Posterior vena cava (tissue), 2 donors: ENCODE data around the gene MEI4. TPM values are rescaled to one million over a fixed set of nuclear protein-coding genes. Genes with fewer than 3 reads are reported as not detected.
"Not testable (repeated sequence)": the region's sequence is repeated elsewhere in the genome, so short reads cannot be mapped to it uniquely, and the experiment has no call there.

Experiments used
- DNase-seq: peaks from one replicate; pipeline ENCODE4 v3.0.0-alpha.2; 2020; ENCODE audit warnings: low spot score
- intact Hi-C, 2 donors: fragments of 100-400 bp; cut with DNase I; formaldehyde crosslinking; loops; one replicate each; pipeline versions ENCODE4 v1.14.1 to v1.14.2; 2022 to 2023
- long read RNA-seq, 2 donors: library from polyadenylated mRNA; unstranded; transcript quantifications; one replicate each; pipeline ENCODE4 v2.0.0, GENCODE V29; 2020 to 2021
- total RNA-seq, 2 donors: library from RNA; stranded (reverse); fragmentation: NEBNext Ultra II Directional; extraction: Animal tissue kit (Norgen Biotek cat#: 25700); gene quantifications; one replicate each; pipeline ENCODE4 v1.2.1, GENCODE V29; 2021
- donor health status: DM: yes; HTN: yes; CAD: no.
- donor health status: DM: yes; HTN: yes; CAD: no.

Gene MEI4
- total RNA-seq = under 1 TPM; 0.05 to 0.09 TPM
- long read RNA-seq, donor 1 = 0 reads
- long read RNA-seq, donor 2 = 0 reads

DNA sequence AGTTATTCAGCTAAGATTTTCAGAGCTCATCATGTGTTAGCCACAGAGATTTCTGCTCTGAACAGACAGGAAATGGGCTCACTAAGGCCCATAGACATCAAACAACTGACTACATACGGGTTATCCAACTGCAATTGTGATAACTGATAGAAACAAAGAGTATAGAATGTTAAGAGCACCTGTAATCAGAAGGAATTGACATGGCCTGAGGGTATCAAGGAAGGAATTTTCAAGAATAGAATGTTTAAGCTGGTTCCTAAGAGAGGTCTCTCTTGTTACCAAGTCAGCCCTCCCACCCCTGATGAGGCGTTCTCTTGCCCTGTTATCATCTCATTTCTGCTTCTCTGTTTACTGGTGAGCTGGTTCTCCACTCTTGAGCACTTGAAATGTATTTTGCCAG lies at the start of gene MEI4:
Gene MEI4, plus strand, starts transcription at position 301 of the 400 bp plus-strand sequence. CDS start 37,633 bp downstream, outside the sequence.
- intact Hi-C loops = no loop called here
- no peak for DNase-seq

DNA sequence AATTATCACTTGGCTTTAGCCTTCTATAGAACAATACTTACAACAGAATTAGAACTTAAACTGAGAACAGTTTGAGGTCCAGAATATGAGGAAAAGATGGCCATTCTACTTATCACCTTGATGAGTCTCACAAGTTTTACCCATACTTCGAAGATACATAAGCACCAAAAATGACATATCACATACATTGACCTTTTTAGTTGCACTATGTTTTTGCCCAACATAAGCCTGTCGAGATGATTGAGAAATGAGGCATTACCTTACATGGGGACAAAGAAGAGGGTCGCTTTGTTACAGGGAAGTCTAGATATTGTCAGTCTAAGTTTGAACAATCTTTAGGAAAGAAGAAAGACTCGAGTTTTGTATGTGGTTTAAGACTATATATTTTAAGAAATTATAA lies 48.4 kb upstream of the MEI4 start:
- intact Hi-C loops = no loop called here
- DNase-seq = no peak

DNA sequence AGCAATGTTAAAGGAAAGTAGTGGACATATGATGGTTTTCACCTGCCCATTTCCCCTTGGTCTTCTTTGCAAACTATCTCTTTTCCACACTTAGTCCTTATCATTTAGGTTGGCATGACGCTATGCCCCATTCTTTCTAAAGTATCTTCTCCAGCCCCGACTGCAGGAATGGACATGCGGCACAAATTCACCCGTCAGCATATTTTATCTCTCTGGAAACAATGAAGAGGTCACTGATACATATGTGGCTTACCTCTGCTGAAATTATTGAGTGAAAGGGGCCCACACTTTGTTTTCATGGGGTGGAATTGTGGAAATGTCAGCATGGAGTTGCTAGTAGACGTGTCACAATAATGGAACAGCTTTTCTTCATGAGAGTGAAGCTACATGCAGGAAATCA lies 45.8 kb upstream of the MEI4 start:
- intact Hi-C loops = no loop called here

GRCh38 chr6:77609106-77609505 lies 43.7 kb upstream of the MEI4 start:
- intact Hi-C loops = no loop called here
- no peak for DNase-seq

More for the DNA sequence above, 45.8 kb upstream of the MEI4 start:
- no peak for DNase-seq

DNA sequence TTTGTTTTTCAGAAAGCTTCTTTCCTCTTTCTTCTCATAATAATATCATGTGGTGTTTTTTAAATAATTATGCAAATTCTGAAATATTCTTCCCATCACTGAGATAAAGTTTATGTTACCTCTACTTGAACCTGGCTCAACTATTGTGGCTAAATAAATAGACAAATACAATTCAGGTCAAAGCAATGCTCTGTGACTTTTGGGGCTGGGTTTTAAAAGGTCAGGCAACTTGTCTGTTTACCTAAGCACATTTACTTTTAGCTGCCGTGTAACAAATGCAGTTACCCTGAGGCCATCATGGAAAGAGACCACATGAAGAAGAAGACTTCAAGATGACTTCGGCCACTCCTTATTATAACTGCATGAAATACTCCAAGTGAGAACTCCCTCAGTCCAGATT lies 33.7 kb upstream of the MEI4 start:
- DNase-seq = no peak
- intact Hi-C loops = no loop called here

GRCh38 chr6:77620278-77620882 lies 32.5 kb upstream of the MEI4 start:
- no peak for DNase-seq
- intact Hi-C loops = no loop called here

DNA sequence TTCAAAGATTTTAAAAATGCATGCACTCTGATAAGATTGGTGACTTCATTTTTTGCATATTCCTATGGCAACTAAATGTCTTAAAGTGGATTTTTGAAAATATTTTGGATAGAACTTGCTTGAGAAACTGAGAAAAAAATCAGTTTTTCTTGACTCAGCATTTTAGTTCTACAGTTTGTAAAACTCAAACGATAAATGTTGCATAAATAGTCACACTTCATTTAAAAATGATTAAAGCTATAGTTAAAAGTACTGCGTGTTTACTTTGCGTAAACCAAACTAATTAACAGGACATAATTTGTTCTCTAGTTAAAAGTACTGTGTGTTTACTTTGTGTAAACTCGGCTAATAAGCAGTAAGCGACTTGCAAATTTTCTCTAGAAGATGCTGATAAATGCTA lies 28.3 kb upstream of the MEI4 start:
- DNase-seq = no peak

GRCh38 chr6:77626426-77626825 lies 26.4 kb upstream of the MEI4 start:
- intact Hi-C loops = no loop called here
- DNase-seq = no peak

More for the DNA sequence above, 28.3 kb upstream of the MEI4 start:
- intact Hi-C loops = no loop called here

- intact Hi-C loops = no loop called here
- DNase-seq = no peak
These were observed 22.8 kb upstream of the MEI4 start for GRCh38 chr6:77630014-77630413.

DNA sequence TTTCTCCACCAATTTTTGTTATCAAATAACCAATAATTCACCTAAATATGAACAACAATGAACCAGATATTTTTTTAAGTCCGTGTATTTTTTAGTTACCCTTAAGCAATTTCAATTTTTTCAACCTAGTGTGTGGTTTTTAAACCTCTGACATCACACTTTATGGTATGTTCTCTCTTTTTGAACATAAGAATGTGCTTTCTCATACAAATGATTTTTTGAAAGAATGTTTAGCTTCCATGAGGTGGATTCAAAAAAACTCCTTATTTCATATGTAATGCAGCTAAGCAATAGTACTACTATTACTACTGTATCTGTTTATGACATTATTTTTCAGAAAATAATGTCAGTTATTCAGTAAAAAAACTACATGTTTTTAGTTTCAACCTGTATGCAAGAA lies 19.4 kb upstream of the MEI4 start:
- DNase-seq = no peak
- intact Hi-C loops = no loop called here

DNA sequence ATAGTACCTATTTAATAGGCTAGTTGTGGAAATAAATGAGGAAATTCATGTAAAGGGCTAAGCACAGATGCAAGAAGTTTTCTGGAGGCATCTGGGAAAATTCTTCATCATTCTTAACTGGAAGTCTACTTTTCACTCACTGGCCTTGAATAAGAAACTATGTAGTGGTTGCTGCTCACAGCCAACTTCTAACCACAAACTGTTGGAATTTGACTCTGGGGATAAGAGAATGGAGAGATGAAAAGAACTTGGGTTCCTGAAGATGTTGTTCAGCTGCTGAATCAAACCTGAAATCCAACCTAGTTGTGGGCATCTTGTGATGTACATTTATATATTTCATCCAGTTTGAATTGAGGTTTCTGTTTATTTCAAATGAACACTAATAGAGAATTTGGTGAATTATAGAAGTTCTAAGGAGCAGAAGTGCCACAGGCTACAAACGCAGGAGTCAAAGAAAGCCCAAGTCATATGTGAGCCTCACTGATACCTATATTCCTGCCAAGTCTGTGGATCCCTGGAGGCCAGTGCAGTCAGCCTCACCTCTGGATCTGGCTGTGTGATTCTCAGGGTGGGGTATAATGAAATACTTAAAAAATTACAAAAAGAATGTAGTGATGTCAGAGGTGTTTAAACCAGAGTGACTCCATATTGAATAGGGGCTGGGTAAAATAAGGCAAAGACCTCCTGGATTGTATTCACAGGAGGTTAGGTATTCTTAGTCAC lies 18.7 kb upstream of the MEI4 start:
- DNase-seq = no peak
- intact Hi-C loops = no loop called here

GRCh38 chr6:77638129-77638830 lies 14.6 kb upstream of the MEI4 start:
- intact Hi-C loops = no loop called here
- DNase-seq = no peak

DNA sequence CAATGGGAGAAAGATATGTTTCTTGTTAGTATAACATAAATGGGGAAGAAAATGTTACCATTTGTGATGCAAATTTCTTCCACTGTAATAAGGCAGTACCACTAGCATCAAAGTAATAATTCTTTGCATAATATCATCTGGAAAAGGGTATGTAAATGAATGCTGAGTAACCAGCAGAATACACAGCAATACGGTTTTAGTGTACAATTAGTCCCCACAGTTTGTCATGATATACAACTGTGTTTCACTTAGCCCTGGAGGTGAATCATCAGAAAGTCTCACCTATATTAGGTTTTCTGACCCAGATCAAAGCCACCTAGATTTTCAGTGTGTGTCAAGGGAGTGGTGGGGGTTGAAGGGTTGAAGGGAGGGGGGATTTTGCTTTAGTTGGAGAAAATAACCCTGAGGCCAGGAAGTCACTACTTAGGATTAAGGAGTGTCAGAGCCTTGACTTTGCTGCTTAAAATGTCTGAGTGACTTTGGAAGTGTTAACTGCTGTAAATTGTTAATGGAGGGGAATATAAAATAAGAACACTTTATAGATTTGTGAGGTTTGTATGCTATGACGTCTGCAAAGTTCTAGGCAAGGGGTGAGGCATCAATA lies 8.6 kb upstream of the MEI4 start:
- intact Hi-C loops = no loop called here

DNA sequence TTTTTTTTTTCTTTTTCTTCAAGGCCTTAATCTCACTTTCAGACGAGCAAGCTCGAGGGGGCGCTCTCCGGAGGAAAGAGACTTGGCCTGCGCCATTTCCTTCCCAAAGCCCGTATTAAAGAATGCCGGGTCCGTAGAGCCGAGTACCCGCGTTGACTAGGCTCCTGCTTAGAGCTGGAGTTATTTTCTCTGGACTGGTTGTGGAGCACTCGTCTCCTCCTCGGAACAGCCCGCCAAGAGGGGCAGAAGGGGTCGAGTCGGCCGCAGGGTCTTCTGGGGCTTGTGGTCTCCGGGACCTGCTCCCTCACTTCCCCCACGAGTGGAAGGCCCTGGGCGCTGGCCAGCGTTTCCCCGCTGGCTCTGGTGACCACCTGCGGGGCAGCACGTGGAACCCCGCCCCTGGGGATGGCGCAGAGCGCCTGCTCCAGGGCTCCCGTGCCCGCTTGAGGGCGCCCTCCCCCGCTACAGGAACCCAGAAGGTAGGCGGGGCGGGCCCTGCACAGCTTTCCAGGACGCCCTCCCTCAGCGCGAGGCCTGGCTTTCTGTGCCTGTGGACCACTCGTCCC lies 2.7 kb upstream of the MEI4 start:
- DNase-seq = peak; percentile 82
- intact Hi-C loops = no loop called here

More for the DNA sequence above, 8.6 kb upstream of the MEI4 start:
- no peak for DNase-seq

DNA sequence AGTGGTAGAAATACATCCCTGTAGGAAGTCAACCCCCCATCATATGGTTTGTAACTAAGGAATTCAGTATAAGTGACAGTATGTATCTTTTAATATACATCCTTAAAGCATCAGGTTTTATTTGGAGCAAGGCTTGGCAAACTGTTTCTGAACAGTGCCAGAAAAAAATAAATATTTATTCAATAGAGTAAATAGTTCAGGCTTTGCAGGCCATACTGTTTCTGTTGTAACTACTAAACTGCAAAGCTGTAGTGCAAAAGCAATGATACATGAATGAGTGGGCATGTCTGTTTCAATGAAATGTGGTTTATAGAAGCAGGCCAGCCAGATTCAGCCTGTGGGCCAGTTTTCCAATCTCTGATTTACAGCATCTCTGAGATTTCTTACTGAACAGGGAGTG lies 977 bp downstream of the MEI4 start:
- intact Hi-C loops = no loop called here
- no peak for DNase-seq

DNA sequence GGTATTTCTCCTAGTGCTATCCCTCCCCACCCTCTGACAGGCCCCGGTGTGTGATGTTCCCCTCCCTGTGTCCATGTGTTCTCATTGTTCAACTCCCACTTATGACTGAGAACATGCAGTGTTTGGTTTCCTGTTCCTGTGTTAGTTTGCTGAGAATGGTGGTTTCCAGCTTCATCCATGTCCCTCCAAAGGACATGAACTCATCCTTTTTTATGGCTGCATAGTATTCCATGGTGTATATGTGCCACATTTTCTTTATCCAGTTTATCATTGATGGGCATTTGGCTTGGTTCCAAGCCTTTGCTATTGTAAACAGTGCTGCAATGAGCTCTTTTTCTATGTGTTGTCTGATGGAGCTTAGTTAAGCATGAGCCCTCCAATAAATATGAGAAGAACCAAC lies 2.2 kb downstream of the MEI4 start:
- DNase-seq, intact Hi-C loops: not testable (repeated sequence)

- DNase-seq = no peak
- intact Hi-C loops = no loop called here
These were observed 4.3 kb downstream of the MEI4 start for GRCh38 chr6:77656999-77657764.

DNA sequence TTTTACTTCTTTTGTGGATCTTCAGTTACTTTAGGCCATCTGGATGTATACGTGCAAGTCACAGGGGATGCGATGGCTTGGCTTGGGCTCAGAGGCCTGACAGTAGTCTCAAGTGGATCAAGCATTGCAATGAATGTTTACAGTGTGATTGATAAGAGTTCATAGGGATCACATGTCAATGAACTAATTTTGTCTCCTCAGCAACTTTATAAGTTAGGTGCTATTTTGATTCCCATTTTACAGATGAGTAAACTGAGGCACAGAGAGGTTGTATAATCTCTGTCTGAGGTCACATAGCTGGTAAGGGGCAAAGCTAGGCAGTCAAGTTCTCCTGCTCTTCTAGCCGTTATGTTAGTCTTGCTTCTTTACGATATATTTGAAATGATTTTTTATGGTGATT lies 13.5 kb downstream of the MEI4 start:
- intact Hi-C loops = no loop called here
- no peak for DNase-seq

- DNase-seq = no peak
- intact Hi-C loops = no loop called here
These were observed 14.0 kb downstream of the MEI4 start for GRCh38 chr6:77666846-77667245.
